MM.1S (cell line): ENCODE data around the gene NME7.
A peak's percentile ranks its signal among the peaks of the same experiment; 100 is the strongest.

Experiments used
- DNase-seq: peaks from one replicate; pipeline ENCODE4 v3.0.0-alpha.2; 2015
- H2AFZ ChIP-seq: fragments of 300-600 bp; sonication (generic); 2 replicates; pipeline ENCODE4 v1.6.0; 2016; ENCODE audit warnings: antibody characterized with exemption, low read length
- H3F3A ChIP-seq: fragments of 300-600 bp; sonication (generic); 2 replicates; pipeline ENCODE4 v1.6.1; 2016; ENCODE audit warnings: mild to moderate bottlenecking, antibody characterized with exemption, low read length, moderate library complexity, mixed read lengths; ENCODE audit not compliant: insufficient read depth
- H3K27ac ChIP-seq: fragments of 300-600 bp; sonication (generic); 2 replicates; pipeline ENCODE4 v1.5.1; 2016; ENCODE audit warnings: mild to moderate bottlenecking, low read length
- H3K27me3 ChIP-seq: fragments of 300-600 bp; sonication (generic); replicated peaks from 2 replicates; pipeline ENCODE4 v1.6.0; 2016; ENCODE audit warnings: low read length; ENCODE audit not compliant: insufficient read depth
- H3K36me3 ChIP-seq: fragments of 300-600 bp; sonication (generic); replicated peaks from 2 replicates; pipeline ENCODE4 v1.6.1; 2016; ENCODE audit warnings: mild to moderate bottlenecking, low read length, mixed read lengths; ENCODE audit not compliant: insufficient read depth
- H3K4me1 ChIP-seq: fragments of 300-600 bp; sonication (generic); 2 replicates; pipeline ENCODE4 v1.6.1; 2016; ENCODE audit warnings: low read length, mixed read lengths
- H3K4me2 ChIP-seq: fragments of 300-600 bp; sonication (generic); 2 replicates; pipeline ENCODE4 v1.6.0; 2016; ENCODE audit warnings: low read depth, low read length
- H3K4me3 ChIP-seq: fragments of 300-600 bp; sonication (generic); 2 replicates; pipeline ENCODE4 v1.5.1; 2016; ENCODE audit warnings: low read length, mixed read lengths
- H3K79me2 ChIP-seq: fragments of 300-600 bp; sonication (generic); 2 replicates; pipeline ENCODE4 v1.6.1; 2016; ENCODE audit warnings: mixed run types, low read length, mixed read lengths
- H3K9ac ChIP-seq: fragments of 300-600 bp; sonication (generic); 2 replicates; pipeline ENCODE4 v1.6.1; 2016; ENCODE audit warnings: low read length, mixed read lengths
- H3K9me2 ChIP-seq: fragments of 300-600 bp; sonication (generic); replicated peaks from 2 replicates; pipeline ENCODE4 v1.6.1; 2016; ENCODE audit warnings: mild to moderate bottlenecking, low read length, mixed read lengths; ENCODE audit not compliant: insufficient read depth
- H3K9me3 ChIP-seq: fragments of 300-600 bp; sonication (generic); replicated peaks from 2 replicates; pipeline ENCODE4 v1.6.1; 2016; ENCODE audit warnings: mild to moderate bottlenecking, low read length, mixed read lengths; ENCODE audit not compliant: insufficient read depth
- H4K20me1 ChIP-seq: fragments of 300-600 bp; sonication (generic); 2 replicates; pipeline ENCODE4 v1.6.1; 2016; ENCODE audit warnings: mild to moderate bottlenecking, low read length, moderate library complexity, mixed read lengths; ENCODE audit not compliant: insufficient read depth
- EZH2 ChIP-seq: fragments of 300-600 bp; sonication (generic); optimal IDR thresholded peaks from 2 replicates; pipeline ENCODE3; 2017; ENCODE audit warnings: low read depth, mild to moderate bottlenecking, antibody characterized with exemption, low read length, mixed read lengths
- EZH2phosphoT487 ChIP-seq: fragments of 300-600 bp; sonication (generic); IDR thresholded peaks from 2 replicates; pipeline ENCODE4 v1.6.1; 2018; ENCODE audit warnings: antibody characterized with exemption, low read length
- TF ChIP-seq, protein P1 (sequence below): fragments of 300-600 bp; sonication (generic); IDR thresholded peaks from 2 replicates; pipeline ENCODE4 v1.5.1; 2016; ENCODE audit warnings: antibody characterized with exemption, low read length, mixed read lengths

NME7 gene

DNA sequence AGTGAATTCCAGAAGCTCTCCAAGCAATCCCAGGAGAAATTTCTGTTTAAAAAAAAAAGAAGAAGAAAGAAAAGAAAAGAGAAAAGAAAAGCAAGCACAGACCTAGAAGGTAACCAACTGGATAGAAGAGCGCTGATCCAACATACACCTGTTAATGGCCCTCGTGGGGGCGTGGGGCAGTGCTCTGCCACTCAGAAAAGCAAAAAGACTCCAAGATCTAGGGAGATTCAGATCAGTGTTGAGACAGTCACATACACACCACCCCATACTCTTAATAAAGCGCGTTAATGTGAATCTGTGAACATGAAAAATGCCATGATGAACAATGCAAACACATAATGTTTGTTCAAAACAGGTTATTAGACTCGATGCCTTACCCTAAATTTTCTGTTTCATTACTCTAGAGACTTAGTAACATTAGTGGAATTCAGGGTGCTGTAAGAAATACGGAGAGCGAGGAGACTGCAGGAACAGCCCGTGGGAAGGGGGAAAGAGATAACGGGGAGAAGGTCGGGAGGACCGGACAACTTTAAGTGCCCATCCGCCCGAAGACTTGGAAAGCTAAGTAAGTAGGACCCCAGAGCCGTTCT, 406 bp downstream of the NME7 start:
- no peak for TF ChIP-seq EZH2phosphoT487
- TF ChIP-seq, protein P1, sequence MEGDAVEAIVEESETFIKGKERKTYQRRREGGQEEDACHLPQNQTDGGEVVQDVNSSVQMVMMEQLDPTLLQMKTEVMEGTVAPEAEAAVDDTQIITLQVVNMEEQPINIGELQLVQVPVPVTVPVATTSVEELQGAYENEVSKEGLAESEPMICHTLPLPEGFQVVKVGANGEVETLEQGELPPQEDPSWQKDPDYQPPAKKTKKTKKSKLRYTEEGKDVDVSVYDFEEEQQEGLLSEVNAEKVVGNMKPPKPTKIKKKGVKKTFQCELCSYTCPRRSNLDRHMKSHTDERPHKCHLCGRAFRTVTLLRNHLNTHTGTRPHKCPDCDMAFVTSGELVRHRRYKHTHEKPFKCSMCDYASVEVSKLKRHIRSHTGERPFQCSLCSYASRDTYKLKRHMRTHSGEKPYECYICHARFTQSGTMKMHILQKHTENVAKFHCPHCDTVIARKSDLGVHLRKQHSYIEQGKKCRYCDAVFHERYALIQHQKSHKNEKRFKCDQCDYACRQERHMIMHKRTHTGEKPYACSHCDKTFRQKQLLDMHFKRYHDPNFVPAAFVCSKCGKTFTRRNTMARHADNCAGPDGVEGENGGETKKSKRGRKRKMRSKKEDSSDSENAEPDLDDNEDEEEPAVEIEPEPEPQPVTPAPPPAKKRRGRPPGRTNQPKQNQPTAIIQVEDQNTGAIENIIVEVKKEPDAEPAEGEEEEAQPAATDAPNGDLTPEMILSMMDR: no peak
- TF ChIP-seq EZH2: no peak
- no peaks in the 10 kb centered on the region for H3K9me2 ChIP-seq
- H3K79me2 ChIP-seq: peaks cover 13% of the 10 kb centered on the region
- no peaks in the 10 kb centered on the region for H3K27me3 ChIP-seq
- H3F3A ChIP-seq: peaks cover 14% of the 10 kb centered on the region
- peak overlapping the region; percentile 88 for H2AFZ ChIP-seq
- peak; percentile 9 for DNase-seq
- H3K4me1 ChIP-seq: peaks cover 12% of the 10 kb centered on the region
- no peaks in the 10 kb centered on the region for H3K36me3 ChIP-seq
- peak overlapping the region; percentile 86 for H3K4me3 ChIP-seq
- no peaks in the 10 kb centered on the region for H3K9me3 ChIP-seq
- H3K27ac ChIP-seq: peak overlapping the region; percentile 84; the same call in 1 of the 2 replicates
- H3K4me2 ChIP-seq: peak overlapping the region; percentile 94
- H3K9ac ChIP-seq: peak overlapping the region; percentile 37; the same call in 1 of the 2 replicates
- no peaks in the 10 kb centered on the region for H4K20me1 ChIP-seq

DNA sequence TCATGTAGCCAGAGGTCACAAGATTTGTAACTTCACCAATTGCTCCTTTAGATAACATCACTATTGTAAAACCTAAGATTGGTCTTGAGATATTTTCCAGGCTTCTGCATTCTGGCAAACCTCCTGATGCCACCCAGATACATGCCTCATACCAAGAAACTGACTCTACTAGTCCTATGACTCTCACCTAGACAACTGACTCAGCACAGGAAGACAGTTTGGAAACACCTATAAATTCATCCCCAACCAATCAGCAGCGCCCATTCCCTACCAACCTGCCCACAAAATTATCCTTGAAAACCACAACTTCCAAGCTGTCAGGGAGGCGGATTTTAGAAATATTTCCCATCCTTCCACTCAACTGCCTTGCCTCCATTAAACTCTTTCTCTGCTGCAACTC, 2.6 kb downstream of the NME7 start:
- Histone ChIP-seq H2AFZ (no peak overlapping the region), H3K27ac (no peak overlapping the region), H3K79me2 (peaks cover 11% of the 10 kb centered on the region), H3K36me3 (no peaks in the 10 kb centered on the region), H3K4me2 (no peak overlapping the region), H3K4me3 (no peak overlapping the region), H3K9ac (no peak overlapping the region), H3K9me3 (no peaks in the 10 kb centered on the region), H4K20me1 (no peaks in the 10 kb centered on the region), H3F3A (peaks cover 14% of the 10 kb centered on the region), H3K27me3 (no peaks in the 10 kb centered on the region), H3K9me2 (no peaks in the 10 kb centered on the region), H3K4me1 (peaks cover 12% of the 10 kb centered on the region)
- DNase-seq: no peak
- TF ChIP-seq EZH2 (no peak), EZH2phosphoT487 (no peak)
- TF ChIP-seq, protein P1: no peak

DNA sequence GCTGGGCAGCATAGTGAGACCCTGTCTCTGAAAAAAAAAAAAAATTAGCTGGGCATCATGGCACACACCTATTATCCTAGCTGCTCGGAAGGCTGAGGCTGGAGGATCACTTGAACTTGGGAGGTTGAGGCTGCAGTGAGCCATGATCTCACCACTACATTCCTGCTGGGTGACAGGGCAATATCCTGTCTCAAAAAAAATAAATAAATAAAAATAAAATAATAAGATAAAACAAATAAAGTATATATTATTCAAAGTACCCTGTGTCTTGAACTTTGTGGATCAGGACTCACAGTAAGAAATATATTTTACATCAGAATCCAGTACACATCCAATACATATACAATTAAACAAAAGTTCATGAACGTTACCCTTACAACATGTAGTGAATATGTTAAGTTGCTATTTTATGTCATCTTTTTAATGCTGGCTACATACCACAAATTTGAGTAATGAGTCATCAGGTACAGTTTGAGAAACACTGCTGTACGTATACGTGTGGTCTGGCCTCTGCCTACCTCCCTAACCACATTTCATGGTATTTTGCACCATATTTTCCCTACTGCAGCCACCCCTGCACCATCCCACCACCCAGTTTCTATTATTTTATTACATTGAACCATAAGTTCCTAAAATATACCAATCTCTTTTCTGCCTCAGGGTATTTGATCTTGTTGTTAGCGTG, 4.4 kb downstream of the NME7 start:
- Histone ChIP-seq H3F3A (peaks cover 4% of the 10 kb centered on the region), H3K79me2 (no peaks in the 10 kb centered on the region), H3K27ac (no peak overlapping the region), H4K20me1 (no peaks in the 10 kb centered on the region), H3K4me2 (no peak overlapping the region), H3K9me2 (no peaks in the 10 kb centered on the region), H3K4me3 (no peak overlapping the region), H3K9me3 (no peaks in the 10 kb centered on the region), H3K9ac (no peak overlapping the region), H2AFZ (no peak overlapping the region), H3K27me3 (no peaks in the 10 kb centered on the region), H3K4me1 (peaks cover 6% of the 10 kb centered on the region; the same call in 1 of the 2 replicates), H3K36me3 (no peaks in the 10 kb centered on the region)
- no peak for TF ChIP-seq EZH2phosphoT487
- TF ChIP-seq, protein P1: no peak
- TF ChIP-seq EZH2: no peak
- DNase-seq: no peak
